IPS-18a (cell line): ENCODE data around the gene SFT2D3.
"Not testable (repeated sequence)": the region's sequence is repeated elsewhere in the genome, so short reads cannot be mapped to it uniquely, and the experiment has no call there.

ENCODE experiments used
- H3K27ac ChIP-seq: one replicate; pipeline ENCODE4 v1.5.1; 2013; ENCODE audit warnings: low read length
- H3K27me3 ChIP-seq: one replicate; pipeline ENCODE4 v1.6.1; 2013; ENCODE audit warnings: mild to moderate bottlenecking, low read length; ENCODE audit not compliant: control insufficient read depth, insufficient read depth
- H3K36me3 ChIP-seq: one replicate; pipeline ENCODE4 v1.6.1; 2013; ENCODE audit warnings: low read depth, low read length; ENCODE audit not compliant: control insufficient read depth
- H3K4me1 ChIP-seq: one replicate; pipeline ENCODE4 v1.6.1; 2013; ENCODE audit warnings: low read depth, low read length; ENCODE audit not compliant: control insufficient read depth
- H3K4me3 ChIP-seq: one replicate; pipeline ENCODE4 v1.5.1; 2013; ENCODE audit warnings: low read length
- H3K9ac ChIP-seq: one replicate; pipeline ENCODE4 v1.6.1; 2013; ENCODE audit warnings: mild to moderate bottlenecking, low read length, moderate library complexity
- H3K9me3 ChIP-seq: one replicate; pipeline ENCODE4 v1.6.1; 2013; ENCODE audit warnings: low read depth, low read length; ENCODE audit not compliant: control insufficient read depth

SFT2D3 gene

DNA sequence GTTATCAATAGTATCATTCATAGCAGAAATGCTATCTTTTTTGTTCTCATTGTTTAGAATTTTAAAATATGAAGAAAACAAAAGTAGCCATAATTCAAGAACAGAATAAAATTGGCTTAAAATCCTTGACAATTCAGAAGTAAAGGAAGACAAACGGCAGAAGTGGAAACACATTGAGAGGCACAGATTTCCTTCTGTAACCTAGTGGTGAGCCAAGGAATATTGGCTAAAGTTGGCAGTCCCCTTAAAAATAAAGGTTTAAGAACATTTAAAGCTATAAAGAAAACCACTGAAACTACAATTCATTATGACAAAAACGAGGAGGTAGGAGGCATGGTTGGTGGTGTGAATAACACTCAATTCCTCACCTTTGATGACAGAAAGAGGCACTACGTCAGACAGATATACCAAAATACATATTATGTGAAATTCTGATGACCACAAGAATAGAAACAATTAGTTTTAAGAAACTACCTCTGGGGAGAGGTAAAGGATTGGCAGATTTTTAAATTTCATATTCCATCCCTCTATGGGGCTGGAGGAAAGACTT, 42.3 kb downstream of the SFT2D3 start:
- Histone ChIP-seq H3K36me3 (peaks cover 28% of the 10 kb centered on the region), H3K4me3 (no peak overlapping the region), H3K9me3 (no peaks in the 10 kb centered on the region), H3K27ac (no peak overlapping the region), H3K9ac (no peak overlapping the region), H3K27me3 (no peaks in the 10 kb centered on the region), H3K4me1 (no peaks in the 10 kb centered on the region)

DNA sequence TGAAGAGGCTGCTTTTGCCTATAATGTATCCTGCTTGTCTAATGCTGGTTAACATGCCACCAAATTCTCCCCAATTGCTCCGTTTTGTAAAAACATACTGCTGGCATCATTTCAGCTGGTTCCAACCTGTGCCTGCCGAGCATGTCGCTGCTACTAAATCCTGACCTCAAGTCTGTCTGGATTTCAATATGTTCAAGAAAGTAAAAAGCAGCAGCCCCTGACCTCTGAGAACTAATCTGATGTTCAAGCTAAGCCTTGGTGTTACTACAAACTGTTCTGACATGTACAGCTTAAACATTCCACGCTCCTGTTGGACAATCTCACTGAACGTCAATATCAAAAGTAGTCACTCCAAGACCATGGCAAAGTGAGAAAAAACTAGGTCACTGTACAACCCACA, 46.3 kb downstream of the SFT2D3 start:
- H3K4me1 ChIP-seq: no peaks in the 10 kb centered on the region
- no peak overlapping the region for H3K27ac ChIP-seq
- H3K36me3 ChIP-seq: peaks cover 25% of the 10 kb centered on the region
- no peak overlapping the region for H3K4me3 ChIP-seq
- H3K9ac ChIP-seq: no peak overlapping the region
- no peaks in the 10 kb centered on the region for H3K9me3 ChIP-seq
- no peaks in the 10 kb centered on the region for H3K27me3 ChIP-seq

DNA sequence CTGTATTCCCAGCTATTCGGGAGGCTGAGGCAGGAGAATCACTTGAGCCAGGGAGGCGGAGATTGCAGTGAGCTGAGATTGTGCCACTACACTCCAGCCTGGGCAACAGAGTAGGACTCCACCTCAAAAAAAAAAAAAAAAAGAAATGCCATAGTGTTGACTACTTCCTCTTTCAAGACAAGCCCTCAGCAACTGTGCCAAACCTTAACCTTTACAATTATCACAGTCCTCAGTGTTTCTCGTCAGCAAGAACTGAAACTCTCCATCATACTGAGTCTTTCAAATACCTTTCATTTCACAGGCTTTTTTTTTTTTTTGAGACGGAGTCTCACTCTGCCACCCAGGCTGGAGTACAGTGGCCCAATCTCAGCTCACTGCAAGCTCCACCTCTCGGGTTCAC, 48.2 kb downstream of the SFT2D3 start:
- not testable (repeated sequence) for H3K4me1 ChIP-seq, H3K4me3 ChIP-seq, H3K9ac ChIP-seq, H3K9me3 ChIP-seq, H3K27ac ChIP-seq, H3K27me3 ChIP-seq
- peaks cover 20% of the 10 kb centered on the region for H3K36me3 ChIP-seq

DNA sequence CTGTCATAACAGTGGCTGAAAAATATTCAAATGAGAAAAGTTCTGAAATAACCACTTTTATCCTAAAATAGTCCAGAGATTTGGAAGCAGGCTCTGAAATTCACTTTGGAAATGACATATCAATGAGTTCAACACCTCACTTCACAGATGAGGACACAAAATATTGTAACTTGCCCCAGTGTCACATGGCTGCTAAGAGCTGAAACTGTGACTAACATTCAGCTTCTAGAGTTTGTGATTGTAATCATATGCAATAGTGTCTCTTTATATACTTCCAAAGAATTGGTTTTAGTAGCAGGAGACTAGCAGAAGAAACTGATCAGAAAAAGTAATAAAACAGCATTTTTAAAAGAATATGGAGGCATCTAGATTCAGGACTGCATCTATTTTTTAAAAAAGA, 52.1 kb downstream of the SFT2D3 start:
- H3K36me3 ChIP-seq: peaks cover 17% of the 10 kb centered on the region
- H3K4me3 ChIP-seq: no peak overlapping the region
- no peaks in the 10 kb centered on the region for H3K9me3 ChIP-seq

DNA sequence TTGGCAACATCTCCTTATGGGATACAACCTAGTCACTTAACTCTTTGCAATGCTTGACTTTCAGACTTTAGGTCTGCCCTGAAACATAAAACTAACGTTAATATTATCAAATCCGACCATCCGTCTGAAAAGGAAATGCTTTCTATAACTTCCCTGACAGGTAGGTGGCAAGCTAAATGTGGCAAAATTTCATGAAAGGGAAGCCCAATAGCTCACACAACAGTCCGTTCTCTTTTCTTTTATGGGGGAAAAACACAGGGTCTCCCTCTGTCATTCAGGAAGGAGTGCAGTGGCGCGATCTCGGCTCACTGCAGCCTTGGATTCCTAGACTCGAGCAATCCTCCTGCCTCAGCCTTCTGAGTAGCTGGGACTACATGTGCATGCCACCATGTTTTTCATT, 52.9 kb downstream of the SFT2D3 start:
- peaks cover 21% of the 10 kb centered on the region for H3K36me3 ChIP-seq
- H3K9ac ChIP-seq: no peak overlapping the region
- no peaks in the 10 kb centered on the region for H3K27me3 ChIP-seq
- no peaks in the 10 kb centered on the region for H3K9me3 ChIP-seq
- no peak overlapping the region for H3K27ac ChIP-seq
- H3K4me3 ChIP-seq: no peak overlapping the region
- H3K4me1 ChIP-seq: no peaks in the 10 kb centered on the region

More for the DNA sequence above, 52.1 kb downstream of the SFT2D3 start:
- Histone ChIP-seq H3K4me1 (no peaks in the 10 kb centered on the region), H3K27me3 (no peaks in the 10 kb centered on the region), H3K27ac (no peak overlapping the region), H3K9ac (no peak overlapping the region)
